Measurements from ENCODE around the gene ZNF705A. TPM values are rescaled to one million over a fixed set of nuclear protein-coding genes. Genes with fewer than 3 reads are reported as not detected.
"Not testable (repeated sequence)": the region's sequence is repeated elsewhere in the genome, so short reads cannot be mapped to it uniquely, and the experiment has no call there.

The ZNF705A gene
- polyA plus RNA-seq, 1 donor = 0.25 TPM

DNA sequence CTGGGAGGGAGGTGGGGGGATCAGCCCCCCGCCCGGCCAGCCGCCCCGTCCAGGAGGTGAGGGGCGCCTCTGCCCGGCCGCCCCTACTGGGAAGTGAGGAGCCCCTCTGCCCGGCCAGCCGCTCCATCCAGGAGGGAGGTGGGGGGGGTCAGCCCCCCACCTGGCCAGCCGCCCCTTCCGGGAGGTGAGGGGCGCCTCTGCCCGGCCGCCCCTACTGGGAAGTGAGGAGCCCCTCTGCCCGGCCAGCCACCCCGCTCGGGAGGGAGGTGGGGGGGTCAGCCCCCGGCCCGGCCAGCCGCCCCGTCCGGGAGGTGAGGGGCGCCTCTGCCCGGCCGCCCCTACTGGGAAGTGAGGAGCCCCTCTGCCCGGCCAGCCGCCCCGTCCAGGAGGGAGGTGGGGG lies 27.4 kb downstream of the ZNF705A start:
- not testable (repeated sequence) for DNase-seq (ENCODE audit: low read depth)

DNA sequence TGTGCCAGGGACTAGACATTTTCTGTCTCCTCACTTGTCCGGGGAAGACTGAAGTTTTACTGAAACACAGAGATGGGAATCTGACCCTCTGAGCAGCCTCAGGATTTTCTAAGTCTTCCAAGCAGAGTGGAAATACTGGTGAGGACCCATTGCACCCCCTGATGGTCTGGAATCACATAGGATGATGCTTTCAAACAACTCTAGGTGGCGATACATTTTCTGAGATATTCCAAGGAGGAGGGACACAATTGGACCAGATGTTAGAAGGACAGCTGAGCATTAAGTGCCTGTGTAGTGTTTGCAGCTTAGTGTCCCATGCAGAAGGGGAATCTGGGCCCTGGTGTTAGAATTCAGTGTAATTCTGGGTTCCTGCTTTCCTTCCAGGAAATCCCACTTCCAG lies 31.3 kb downstream of the ZNF705A start:
- not testable (repeated sequence) for DNase-seq (ENCODE audit: low read depth)

DNA sequence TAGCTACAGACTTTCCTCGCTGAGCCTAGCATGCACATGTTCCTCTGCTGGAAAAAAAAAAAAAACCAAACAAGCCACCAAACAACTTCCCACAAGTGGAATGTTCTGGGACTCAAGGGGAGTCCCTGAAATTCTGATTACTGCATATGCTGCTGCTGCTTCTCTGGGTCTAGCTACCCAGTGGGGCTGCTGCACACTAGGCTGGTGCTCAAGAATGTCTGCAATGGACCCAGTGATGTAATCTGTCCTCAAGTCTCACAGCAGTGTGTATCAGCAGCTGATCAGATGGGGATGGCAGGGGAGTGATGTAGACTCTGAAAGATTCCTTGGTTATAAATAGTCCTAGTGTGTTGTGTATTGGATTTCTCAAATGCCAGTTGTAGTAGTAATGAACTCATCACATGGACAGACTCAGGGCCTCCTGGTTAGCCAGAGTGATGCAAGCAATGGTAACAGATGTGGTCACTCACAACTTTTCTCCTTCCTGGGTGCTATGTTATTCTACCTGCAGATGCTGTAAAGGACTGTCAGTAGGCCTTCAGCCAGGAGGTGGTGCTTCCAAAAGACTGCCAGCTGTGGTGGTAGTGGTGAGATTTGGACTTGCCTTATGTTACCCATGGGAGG lies 41.0 kb downstream of the ZNF705A start:
- not testable (repeated sequence) for DNase-seq (ENCODE audit: low read depth)

DNA sequence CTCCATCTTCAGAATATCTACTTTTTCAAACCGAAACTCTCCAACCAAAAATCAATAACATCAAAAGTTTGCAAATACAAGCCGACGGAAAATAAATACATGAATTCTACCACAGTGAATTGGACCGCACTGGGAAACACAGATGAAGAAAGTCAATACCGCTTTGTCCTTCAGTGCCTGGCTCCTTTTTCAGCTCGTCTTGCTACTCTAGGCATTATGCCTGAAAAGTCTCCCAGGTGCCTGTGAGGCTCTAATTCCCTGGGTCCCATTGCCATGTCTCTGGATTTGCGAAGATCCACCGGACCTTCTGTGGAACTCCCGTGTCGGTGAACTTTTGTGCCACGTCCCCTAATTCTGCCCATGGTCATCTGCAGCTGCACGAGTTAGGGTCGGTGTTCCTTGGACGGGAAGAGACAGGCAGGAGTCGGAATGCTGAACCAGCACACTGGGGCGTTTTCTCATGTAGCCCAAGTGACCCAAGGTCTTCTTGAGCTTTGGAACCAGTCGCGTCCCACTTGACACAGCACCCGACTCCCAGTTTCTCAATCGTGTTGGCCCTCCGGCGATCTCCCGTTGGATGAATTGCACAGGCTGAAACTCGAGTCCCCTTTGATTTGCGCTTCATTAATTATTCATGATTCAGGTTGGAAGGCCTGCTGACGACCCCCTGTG lies 62.0 kb downstream of the ZNF705A start:
- not testable (repeated sequence) for DNase-seq (ENCODE audit: low read depth)

DNA sequence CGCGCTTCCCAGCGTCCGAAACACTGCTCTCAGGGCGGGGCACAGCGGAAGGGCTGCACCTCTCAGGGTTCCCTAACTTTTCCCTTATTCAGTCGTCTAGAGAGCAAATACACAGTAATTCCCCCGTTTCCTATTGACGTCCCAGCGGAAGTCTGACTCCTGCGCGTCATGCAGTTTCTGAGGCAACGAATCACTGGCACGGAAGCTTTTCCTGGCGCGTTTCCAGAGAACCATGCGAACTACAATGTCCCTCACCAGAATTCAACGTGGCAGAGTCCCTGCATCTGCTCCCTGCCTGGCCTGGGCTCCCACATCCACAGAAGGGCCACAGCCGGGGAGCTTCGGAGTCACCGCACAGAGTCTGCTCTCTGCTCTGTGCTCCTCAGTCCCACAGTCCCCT lies 64.6 kb downstream of the ZNF705A start:
- DNase-seq (ENCODE audit: low read depth) = not testable (repeated sequence)

DNA sequence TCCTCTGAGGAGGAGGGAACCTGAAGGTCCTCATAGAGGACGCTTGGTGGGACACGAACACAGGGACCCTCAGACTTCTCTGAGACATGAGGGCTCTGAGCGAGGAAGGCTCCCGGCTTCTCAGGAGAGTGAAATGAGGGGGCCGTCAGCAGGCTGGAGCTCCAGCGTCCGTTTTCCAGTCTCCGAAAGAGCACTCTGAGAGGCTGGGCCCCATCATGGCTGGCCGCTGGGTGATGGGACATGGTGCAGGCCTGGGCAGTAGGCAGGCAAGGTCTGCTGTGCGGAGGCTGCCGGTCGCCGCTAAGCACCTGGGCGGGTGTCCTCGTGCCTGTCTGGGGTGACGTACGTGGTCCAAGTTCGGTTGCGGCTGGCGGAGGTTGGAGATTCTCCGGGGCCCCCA lies 65.0 kb downstream of the ZNF705A start:
- not testable (repeated sequence) for DNase-seq (ENCODE audit: low read depth)

DNA sequence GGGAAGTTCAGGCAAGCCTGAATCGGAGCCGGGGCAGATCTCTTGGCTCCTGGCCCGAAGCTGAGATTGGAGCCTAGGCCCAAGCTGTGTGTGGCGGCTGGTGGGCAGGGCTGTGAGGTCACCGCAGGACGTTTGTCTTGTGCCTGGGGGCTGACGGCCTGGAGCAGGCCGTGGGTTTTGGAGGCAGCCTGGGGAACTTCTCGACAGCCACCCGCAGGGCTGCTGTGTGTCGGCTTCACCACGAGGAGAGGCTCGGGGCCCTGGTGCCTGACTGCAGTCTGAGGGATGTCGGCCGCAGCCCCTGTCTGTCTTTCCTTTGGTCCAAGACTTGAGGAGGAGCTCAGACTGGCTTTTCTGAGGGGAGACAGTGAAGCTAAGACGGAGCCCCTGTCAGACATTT lies 65.5 kb downstream of the ZNF705A start:
- not testable (repeated sequence) for DNase-seq (ENCODE audit: low read depth)

DNA sequence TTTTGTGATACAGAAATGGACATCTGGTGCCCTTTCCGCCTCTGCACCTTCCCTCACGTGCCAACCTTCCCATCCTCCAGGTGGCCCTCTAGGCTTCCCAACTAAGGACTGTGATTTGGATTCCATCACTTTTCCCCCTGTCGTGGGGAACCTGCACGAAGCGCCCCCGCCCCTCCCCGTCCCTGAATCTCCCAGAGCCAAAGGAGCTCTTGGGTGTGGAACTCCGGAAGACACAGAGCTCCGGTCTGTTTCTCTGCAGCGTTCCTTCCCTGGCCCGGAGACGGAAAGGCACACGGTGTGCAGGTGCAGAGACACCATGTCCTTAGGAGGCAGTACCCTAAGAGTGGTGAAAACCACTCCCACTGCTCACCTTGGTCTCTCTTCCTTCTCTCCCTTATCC lies 66.8 kb downstream of the ZNF705A start:
- DNase-seq (ENCODE audit: low read depth) = not testable (repeated sequence)

DNA sequence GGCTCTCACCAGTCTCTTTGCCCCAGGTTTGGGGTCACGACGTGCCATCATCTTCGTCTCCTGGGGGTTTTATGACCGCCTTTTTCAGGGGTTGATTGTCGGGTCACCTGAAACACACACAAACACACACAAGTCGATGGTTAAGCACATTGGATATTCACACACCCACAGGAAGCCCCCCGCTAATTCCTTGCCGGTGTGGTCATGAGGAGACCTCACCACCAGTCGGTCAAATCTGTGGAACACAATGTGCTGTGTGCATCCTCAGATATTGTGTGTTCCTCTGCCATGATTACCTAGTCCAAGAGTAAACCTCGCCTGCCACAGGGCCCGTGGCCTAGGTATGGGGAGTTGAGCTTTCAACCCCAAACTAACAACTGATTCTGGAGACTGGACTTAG lies 68.0 kb downstream of the ZNF705A start:
- not testable (repeated sequence) for DNase-seq (ENCODE audit: low read depth)

DNA sequence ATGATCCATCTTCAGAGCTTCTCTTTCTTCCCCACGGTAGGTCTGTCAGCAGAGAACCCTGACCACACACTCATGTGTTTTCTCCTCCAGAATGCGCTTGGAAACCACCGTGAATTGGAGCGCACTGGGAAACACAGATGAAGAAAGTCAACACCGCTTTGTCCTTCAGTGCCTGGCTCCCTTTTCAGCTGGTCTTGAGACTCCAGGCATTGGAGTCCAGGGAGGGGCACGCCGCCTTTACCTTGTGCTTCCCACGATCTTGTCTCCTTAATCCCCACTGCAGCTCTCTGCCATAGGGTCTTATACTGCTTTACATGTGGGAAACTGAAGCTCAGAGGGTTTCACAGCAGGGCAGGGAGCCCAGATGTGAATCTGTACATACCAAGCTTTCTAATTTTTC lies 69.5 kb downstream of the ZNF705A start:
- DNase-seq (ENCODE audit: low read depth) = no peak

DNA sequence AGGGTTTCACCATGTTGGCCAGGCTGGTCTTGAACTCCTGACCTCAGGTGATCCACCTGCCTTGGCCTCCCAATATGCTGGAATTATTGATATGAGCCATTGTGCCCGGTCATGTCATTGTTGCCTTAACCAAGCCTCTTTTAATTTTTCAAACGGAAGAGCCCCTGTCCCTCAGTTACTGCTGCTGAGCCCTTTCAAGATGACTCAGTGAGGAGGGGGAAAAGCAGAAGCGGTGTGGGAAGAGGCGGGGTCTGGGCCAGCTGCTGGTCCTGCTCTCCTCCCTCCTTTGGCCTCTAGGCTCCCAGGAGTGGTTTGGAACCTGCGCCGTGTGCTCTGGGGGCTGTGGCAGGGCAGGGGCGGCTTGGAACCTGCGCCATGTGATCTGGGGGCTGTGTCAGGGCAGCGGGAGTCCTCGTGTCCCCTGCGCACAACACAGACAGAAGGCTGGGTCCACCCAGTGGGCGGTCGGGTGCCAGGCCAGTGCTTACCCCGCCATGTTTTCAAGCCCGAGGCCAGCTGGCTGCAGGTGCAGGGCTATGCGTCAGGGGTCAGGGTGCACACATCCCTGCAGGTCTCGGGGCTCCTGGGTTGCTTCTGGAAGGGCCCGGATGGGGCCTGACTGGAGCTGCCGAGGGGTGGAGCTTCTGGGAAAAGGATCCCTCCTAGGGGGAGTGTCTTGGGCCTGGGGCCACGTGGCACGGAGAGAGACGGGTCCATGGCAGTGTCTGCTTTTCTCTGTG lies 70.3 kb downstream of the ZNF705A start, which contains the start of gene FAM90A1:
Gene FAM90A1 (minus strand): TSS at position 627 of the 740 bp plus-strand sequence. CDS start 2,786 bp downstream, outside the sequence.
- DNase-seq (ENCODE audit: low read depth) = not testable (repeated sequence)

DNA sequence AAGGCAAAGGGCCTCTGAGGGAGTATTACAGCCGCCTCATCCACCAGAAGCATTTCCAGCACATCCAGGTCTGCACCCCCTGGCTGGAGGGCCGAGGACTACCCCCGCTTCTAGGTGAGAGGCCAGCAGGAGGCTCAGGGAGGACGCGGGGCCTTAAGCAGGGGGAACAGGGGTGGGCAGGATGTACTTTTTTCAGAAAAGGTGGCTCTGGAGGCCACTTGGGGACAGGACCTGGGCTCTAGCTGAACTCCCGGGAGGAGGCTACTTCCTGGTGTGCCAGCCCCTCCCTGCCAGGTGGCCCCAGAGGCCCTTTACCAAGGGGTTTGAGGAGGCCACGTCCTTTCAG lies 70.9 kb downstream of the ZNF705A start:
- not testable (repeated sequence) for DNase-seq (ENCODE audit: low read depth)

DNA sequence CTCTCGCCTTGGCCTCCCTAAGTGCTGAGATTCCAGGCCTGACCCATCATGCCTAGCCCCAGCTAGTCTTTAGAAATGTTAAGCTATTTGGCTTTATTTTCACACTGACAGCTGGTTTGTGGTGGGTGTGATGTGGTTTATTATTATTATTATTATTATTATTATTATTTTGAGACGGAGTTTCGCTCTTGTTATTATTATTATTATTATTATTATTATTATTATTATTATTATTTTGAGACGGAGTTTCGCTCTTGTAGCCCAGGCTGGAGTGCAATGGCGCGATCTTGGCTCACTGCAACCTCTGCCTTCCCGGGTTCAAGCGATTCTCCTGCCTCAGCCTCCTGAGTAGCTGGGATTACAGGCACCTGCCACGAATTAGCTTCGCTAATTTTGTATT lies 71.8 kb downstream of the ZNF705A start:
- not testable (repeated sequence) for DNase-seq (ENCODE audit: low read depth)

DNA sequence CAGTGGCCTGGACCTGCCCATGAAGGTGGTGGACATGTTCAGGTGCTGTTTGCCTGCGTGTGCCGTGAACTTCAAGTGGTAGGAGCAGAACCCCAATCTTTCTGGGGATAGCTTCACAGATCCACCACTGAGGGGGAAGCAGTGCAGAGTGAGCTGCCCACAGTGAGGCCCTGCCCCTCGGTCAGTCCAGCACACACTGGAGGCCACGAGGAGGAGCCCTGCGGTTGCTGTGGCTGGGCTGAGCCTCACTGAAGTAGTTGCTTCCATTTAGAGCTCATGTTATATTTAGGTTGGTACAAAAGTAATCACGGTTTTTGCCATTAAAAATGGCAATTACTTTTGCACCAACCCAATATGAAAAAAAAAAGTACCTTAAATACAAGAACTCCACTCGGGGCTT lies 72.7 kb downstream of the ZNF705A start:
- DNase-seq (ENCODE audit: low read depth) = not testable (repeated sequence)

Other genes starting within 250 kb of the ZNF705A start
- 15.2 TPM for gene SLC2A3, start 220.8 kb upstream of the ZNF705A start, polyA plus RNA-seq (ENCODE audit: insufficient read length)
- 18.8 TPM for gene FOXJ2, start 124.3 kb upstream of the ZNF705A start, polyA plus RNA-seq (ENCODE audit: insufficient read length)
- gene C3AR1, start 90.7 kb upstream of the ZNF705A start, polyA plus RNA-seq (ENCODE audit: insufficient read length) = 3.3 TPM
- 22.3 TPM for gene NECAP1, start 74.7 kb upstream of the ZNF705A start, polyA plus RNA-seq (ENCODE audit: insufficient read length)
- 1.4 TPM for gene CLEC4A, start 33.4 kb upstream of the ZNF705A start, polyA plus RNA-seq (ENCODE audit: insufficient read length)
- gene FAM90A1, start 70.6 kb downstream of the ZNF705A start, polyA plus RNA-seq (ENCODE audit: insufficient read length) = 1.8 TPM

Measured in forelimb muscle (tissue), 1 donor.